ENCODE results near the gene PPIL1. TPM values are rescaled to one million over a fixed set of nuclear protein-coding genes. Genes with fewer than 3 reads are reported as not detected.

PPIL1 gene
- total RNA-seq, 2 donors from 2014 or later, result 12.0 to 12.9 TPM

- no peak for DNase-seq (ENCODE audit: low spot score)
- Histone ChIP-seq H3K27me3 (replicated peaks; ENCODE audit: insufficient read depth) (no peaks in the 10 kb centered on the region), H3K4me1 (ENCODE audit: control insufficient read depth in 1 of 2, low read depth in 2 of 2) (no peaks in the 10 kb centered on the region), H3K4me3 (no peak overlapping the region), H3K27ac (no peak overlapping the region), H3K36me3 (no peaks in the 10 kb centered on the region), H3K9me3 (no peaks in the 10 kb centered on the region)
- ATAC-seq (ENCODE audit: insufficient number of reproducible peaks, low FRiP score, low read depth), result no peak
- TF ChIP-seq, protein P1, sequence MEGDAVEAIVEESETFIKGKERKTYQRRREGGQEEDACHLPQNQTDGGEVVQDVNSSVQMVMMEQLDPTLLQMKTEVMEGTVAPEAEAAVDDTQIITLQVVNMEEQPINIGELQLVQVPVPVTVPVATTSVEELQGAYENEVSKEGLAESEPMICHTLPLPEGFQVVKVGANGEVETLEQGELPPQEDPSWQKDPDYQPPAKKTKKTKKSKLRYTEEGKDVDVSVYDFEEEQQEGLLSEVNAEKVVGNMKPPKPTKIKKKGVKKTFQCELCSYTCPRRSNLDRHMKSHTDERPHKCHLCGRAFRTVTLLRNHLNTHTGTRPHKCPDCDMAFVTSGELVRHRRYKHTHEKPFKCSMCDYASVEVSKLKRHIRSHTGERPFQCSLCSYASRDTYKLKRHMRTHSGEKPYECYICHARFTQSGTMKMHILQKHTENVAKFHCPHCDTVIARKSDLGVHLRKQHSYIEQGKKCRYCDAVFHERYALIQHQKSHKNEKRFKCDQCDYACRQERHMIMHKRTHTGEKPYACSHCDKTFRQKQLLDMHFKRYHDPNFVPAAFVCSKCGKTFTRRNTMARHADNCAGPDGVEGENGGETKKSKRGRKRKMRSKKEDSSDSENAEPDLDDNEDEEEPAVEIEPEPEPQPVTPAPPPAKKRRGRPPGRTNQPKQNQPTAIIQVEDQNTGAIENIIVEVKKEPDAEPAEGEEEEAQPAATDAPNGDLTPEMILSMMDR (IDR thresholded peaks at IDR 0.05), result no peak
These were observed 66.0 kb downstream of the PPIL1 start for GRCh38 chr6:36808634-36809033.

DNA sequence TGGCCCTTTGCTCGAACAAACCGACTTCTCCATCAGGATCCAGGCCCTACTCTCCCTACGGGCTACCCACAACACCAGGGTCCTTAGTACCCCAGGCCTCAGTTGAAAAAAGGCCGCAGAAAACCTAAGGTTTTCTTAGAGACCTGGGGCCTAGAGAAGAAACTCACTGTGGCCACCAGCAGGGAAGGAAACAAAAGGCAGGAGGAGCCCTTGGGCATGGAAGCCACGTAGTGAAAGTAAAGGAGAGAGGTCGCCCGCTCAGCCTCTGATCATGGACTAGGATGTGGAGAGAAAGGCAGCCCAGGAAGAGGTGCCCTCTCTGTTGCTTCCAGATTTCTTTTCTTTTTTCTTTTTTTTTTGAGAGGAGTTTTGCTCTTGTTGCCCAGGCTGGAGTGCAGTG lies 66.9 kb downstream of the PPIL1 start:
- TF ChIP-seq, protein P1 (IDR thresholded peaks at IDR 0.05), result no peak
- DNase-seq (ENCODE audit: low spot score), result no peak
- Histone ChIP-seq H3K36me3 (no peaks in the 10 kb centered on the region), H3K4me3 (no peak overlapping the region), H3K4me1 (ENCODE audit: control insufficient read depth in 1 of 2, low read depth in 2 of 2) (no peaks in the 10 kb centered on the region), H3K27ac (no peak overlapping the region), H3K9me3 (no peaks in the 10 kb centered on the region), H3K27me3 (replicated peaks; ENCODE audit: insufficient read depth) (no peaks in the 10 kb centered on the region)
- no peak for ATAC-seq (ENCODE audit: insufficient number of reproducible peaks, low FRiP score, low read depth)

DNA sequence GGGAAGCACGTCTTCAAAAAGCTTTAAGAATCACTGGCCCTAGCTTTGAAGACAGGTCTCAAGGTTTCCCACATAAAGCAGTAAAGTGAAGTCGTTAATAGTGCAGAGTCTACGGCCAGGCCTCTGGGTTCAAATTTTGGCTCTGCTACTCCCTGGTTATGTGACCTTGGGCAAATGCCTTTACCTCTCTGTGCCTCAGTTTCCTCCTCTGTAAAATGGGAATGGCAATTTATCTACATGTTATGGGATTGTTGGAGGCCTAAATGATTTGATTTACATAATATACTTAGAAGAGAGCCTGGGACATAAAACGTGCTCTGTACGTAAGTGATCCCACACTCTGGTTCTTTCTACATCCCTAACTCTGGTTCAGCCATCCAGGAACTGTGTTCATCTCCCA lies 67.5 kb downstream of the PPIL1 start:
- H3K27me3 ChIP-seq (replicated peaks; ENCODE audit: insufficient read depth), result no peaks in the 10 kb centered on the region
- H3K27ac ChIP-seq, result no peak overlapping the region
- no peaks in the 10 kb centered on the region for H3K9me3 ChIP-seq
- TF ChIP-seq, protein P1 (IDR thresholded peaks at IDR 0.05), result no peak
- ATAC-seq (ENCODE audit: insufficient number of reproducible peaks, low FRiP score, low read depth) (no peak), DNase-seq (ENCODE audit: low spot score) (no peak)
- H3K4me3 ChIP-seq, result no peak overlapping the region
- no peaks in the 10 kb centered on the region for H3K36me3 ChIP-seq
- no peaks in the 10 kb centered on the region for H3K4me1 ChIP-seq (ENCODE audit: control insufficient read depth in 1 of 2, low read depth in 2 of 2)

DNA sequence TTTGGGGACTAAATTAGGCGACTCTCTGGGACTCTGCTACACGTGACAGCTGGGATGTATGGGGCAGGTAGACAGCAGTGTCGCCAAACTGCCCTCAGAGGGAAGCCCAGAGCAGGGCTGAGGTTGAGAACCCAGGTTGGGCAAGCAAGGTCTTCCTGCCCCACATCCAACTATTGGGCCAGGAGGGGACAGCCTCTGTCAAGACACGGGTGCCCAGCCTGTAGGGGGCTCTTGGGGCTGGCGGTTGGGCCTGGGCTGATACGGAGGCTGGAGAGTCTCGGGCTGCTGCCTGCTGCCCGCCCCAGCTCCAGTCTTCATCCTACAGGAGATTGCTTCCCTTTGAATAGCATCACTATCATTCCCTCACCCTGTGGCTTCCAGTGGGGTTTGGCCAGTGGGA lies 68.7 kb downstream of the PPIL1 start:
- H3K27ac ChIP-seq, result no peak overlapping the region
- DNase-seq (ENCODE audit: low spot score), result no peak
- TF ChIP-seq, protein P1 (IDR thresholded peaks at IDR 0.05), result no peak
- H3K36me3 ChIP-seq, result no peaks in the 10 kb centered on the region
- no peak for ATAC-seq (ENCODE audit: insufficient number of reproducible peaks, low FRiP score, low read depth)
- no peaks in the 10 kb centered on the region for H3K27me3 ChIP-seq (replicated peaks; ENCODE audit: insufficient read depth)
- H3K4me1 ChIP-seq (ENCODE audit: control insufficient read depth in 1 of 2, low read depth in 2 of 2), result no peaks in the 10 kb centered on the region
- no peak overlapping the region for H3K4me3 ChIP-seq
- H3K9me3 ChIP-seq, result no peaks in the 10 kb centered on the region

DNA sequence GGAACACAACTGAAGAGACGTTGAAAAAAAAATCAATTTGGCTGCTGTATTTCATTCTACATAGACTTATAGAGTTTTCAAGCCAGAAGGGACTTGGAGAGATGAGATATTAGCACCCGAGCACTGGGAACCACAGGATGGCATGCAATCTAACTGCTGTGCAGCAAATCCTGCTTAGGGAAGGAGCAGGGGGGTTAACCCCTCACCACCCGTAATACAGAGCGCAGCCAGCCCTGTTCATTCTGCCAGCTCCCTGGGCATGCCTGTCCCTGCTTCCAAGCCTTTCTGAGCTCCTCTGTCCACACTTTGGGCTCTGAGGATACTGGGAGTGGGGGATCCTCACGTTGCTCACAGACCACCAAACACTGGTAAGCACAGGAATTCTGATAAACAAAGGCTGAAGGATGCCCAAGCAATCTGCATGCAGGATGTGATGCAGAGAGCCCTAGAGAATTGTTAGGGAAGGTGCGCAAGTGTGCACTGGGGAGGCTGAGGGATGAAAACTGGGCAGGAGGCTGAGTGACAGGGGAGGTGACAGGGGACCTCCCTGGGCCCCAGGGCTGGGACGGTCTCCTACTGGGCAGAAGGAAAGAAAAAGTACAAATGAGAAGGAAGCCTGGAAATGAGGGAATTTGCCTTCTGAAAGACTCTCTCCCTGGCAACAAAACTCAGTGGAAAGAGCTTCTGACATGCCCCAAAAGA lies 69.4 kb downstream of the PPIL1 start:
- Histone ChIP-seq H3K27ac (no peak overlapping the region), H3K27me3 (replicated peaks; ENCODE audit: insufficient read depth) (no peaks in the 10 kb centered on the region), H3K36me3 (no peaks in the 10 kb centered on the region), H3K9me3 (no peaks in the 10 kb centered on the region), H3K4me1 (ENCODE audit: control insufficient read depth in 1 of 2, low read depth in 2 of 2) (no peaks in the 10 kb centered on the region), H3K4me3 (no peak overlapping the region)
- TF ChIP-seq, protein P1 (IDR thresholded peaks at IDR 0.05), result no peak
- DNase-seq (ENCODE audit: low spot score), result no peak
- ATAC-seq (ENCODE audit: insufficient number of reproducible peaks, low FRiP score, low read depth), result no peak

Other genes starting within 250 kb of the PPIL1 start
- 100 to 1,000 TPM; 311 to 457 TPM for gene CDKN1A, start 196.1 kb downstream of the PPIL1 start, total RNA-seq
- gene RAB44, start 177.0 kb downstream of the PPIL1 start, total RNA-seq, result under 1 TPM in 1 of 2 donors, not detected in 1; 0.27 TPM
- gene CPNE5, start 35.4 kb downstream of the PPIL1 start, total RNA-seq, result 1 to 10 TPM in 1 of 2 donors, under 1 TPM in 1; 0.85 to 1.6 TPM
- 10 to 100 TPM; 53.6 to 60.9 TPM for gene C6orf89, start 11.1 kb upstream of the PPIL1 start, total RNA-seq
- 10 to 100 TPM; 44.3 to 89.7 TPM for gene PI16, start 79.9 kb upstream of the PPIL1 start, total RNA-seq
- gene MTCH1, start 111.4 kb upstream of the PPIL1 start, total RNA-seq, result 100 to 1,000 TPM; 237 to 273 TPM
- 10 to 100 TPM; 27.5 to 52.5 TPM for gene FGD2, start 130.9 kb upstream of the PPIL1 start, total RNA-seq